Activated CD8-positive, alpha-beta T cell treated with anti-CD3 and anti-CD28 coated beads, Interleukin-2, amount 10 ng/mL, durations not matched to agents 7 days and 5 days (primary cell): ENCODE measurements around the gene MEF2D. TPM values are rescaled to one million over a fixed set of nuclear protein-coding genes. Genes with fewer than 3 reads are reported as not detected.

Experiments
- ATAC-seq: fragments of 150-1000 bp; cut with Tn5 transposase; one replicate; pipeline ENCODE4 v1.10.0; 2021; ENCODE audit warnings: moderate library complexity
- CTCF ChIA-PET: fragments of 350-600 bp; sonication (Branson Sonifier 250); formaldehyde crosslinking; loops from one replicate; lab custom pipeline; 2021; ENCODE audit warnings: antibody characterized with exemption; lab: Charles Lee
- POLR2A ChIA-PET: fragments of 350-600 bp; sonication (Branson Sonifier 250); formaldehyde crosslinking; loops from one replicate; lab custom pipeline; 2021; ENCODE audit warnings: antibody characterized with exemption; lab: Charles Lee
- DNase-seq: peaks from one replicate; pipeline ENCODE4 v3.0.0-alpha.2; 2020
- H3K27ac Mint-ChIP-seq: one replicate; pipeline ENCODE4 v1.8.0; 2021; ENCODE audit warnings: mild to moderate bottlenecking, mixed read lengths
- H3K27me3 Mint-ChIP-seq: one replicate; pipeline ENCODE4 v1.8.0; 2021; ENCODE audit warnings: low read depth, mixed read lengths
- H3K36me3 Mint-ChIP-seq: one replicate; pipeline ENCODE4 v1.8.0; 2021; ENCODE audit warnings: low read depth, mixed read lengths
- H3K4me1 Mint-ChIP-seq: one replicate; pipeline ENCODE4 v1.8.0; 2021; ENCODE audit warnings: low read depth, mixed read lengths
- H3K4me3 Mint-ChIP-seq: one replicate; pipeline ENCODE4 v1.8.0; 2021; ENCODE audit warnings: mild to moderate bottlenecking, mixed read lengths
- H3K9me3 Mint-ChIP-seq: one replicate; pipeline ENCODE4 v1.8.0; 2022; ENCODE audit warnings: mixed read lengths; ENCODE audit not compliant: insufficient read depth
- total RNA-seq, 2 experiments: library from RNA; stranded (reverse); gene quantifications; one replicate each; pipeline ENCODE4 v1.2.3, GENCODE V29; 2021

MEF2D gene
- total RNA-seq, 2 experiments from 2014 or later, result 34.8 to 40.1 TPM

GRCh38 chr1:156524481-156524869, 23.9 kb upstream of the MEF2D start:
- ChIA-PET POLR2A (interaction anchor here (0.6 to 5.7 kb wide), 10 partner anchors 10 to 58 kb away, joined by 3 to 99 read pairs (median 4); partner anchors contain the start of gene MEF2D), CTCF (interaction anchor here (0.8 to 4.2 kb wide), 24 partner anchors 8 to 202 kb away, joined by 3 to 46 read pairs (median 4); partner anchors contain the start of gene MEF2D)
- H3K27me3 Mint-ChIP-seq, result no peaks in the 10 kb centered on the region
- H3K36me3 Mint-ChIP-seq, result peaks cover 40% of the 10 kb centered on the region
- peak overlapping the region; percentile 60 for H3K4me3 Mint-ChIP-seq
- H3K27ac Mint-ChIP-seq, result peak overlapping the region; percentile 92
- peak; percentile 62 for DNase-seq
- no peaks in the 10 kb centered on the region for H3K9me3 Mint-ChIP-seq
- H3K4me1 Mint-ChIP-seq, result peaks cover 48% of the 10 kb centered on the region
- peak; percentile 76 for ATAC-seq

DNA sequence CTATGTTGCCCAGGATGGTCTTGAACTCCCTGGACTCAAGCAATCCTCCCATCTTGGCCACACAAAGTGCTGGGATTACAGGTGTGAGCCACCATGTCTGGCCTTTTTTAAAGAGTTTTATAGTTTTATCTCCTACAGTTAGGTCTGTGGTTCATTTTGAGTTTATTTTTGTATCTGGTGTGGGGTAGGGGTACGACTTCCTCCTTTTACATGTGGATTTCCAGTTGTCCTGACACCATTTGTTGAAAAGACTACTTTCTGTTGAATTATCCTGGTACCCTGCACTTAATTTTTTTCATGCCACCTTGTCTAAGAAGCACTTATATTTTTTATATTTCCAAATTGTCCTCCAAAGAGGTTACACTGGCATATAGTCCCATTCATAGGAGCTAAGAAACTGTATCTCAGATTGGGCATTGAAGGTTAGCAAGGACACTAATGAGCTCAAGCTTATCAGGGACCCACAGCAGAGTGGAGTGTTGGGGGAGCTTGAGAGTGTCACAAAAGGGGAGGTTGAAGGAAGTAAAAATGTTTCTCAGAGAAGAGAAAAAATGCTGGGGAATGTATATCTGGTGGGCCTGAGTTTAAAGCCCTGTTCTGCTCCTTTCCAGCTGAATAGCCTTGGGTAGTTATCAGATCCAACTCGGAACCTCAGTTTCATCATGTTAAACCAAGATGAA, 23.4 kb upstream of the MEF2D start:
- DNase-seq, result no peak
- Mint-ChIP-seq H3K27ac (peak overlapping the region; percentile 92), H3K36me3 (peaks cover 36% of the 10 kb centered on the region)

GRCh38 chr1:156522443-156522970, 21.9 kb upstream of the MEF2D start:
- H3K36me3 Mint-ChIP-seq, result peaks cover 22% of the 10 kb centered on the region
- H3K9me3 Mint-ChIP-seq, result no peaks in the 10 kb centered on the region
- DNase-seq (no peak), ATAC-seq (no peak)
- no peak overlapping the region for H3K4me3 Mint-ChIP-seq
- H3K27ac Mint-ChIP-seq, result no peak overlapping the region
- H3K27me3 Mint-ChIP-seq, result no peaks in the 10 kb centered on the region
- POLR2A ChIA-PET, result interaction anchor here (1.0 to 1.7 kb wide), 2 partner anchors 18 to 21 kb away, joined by 3 to 4 read pairs; no protein-coding TSS in a partner anchor
- CTCF ChIA-PET, result interaction anchor here (0.8 kb wide), 2 partner anchors 40 to 42 kb away, joined by 3 to 4 read pairs; no protein-coding TSS in a partner anchor
- H3K4me1 Mint-ChIP-seq, result peaks cover 32% of the 10 kb centered on the region

More for the DNA sequence above, 23.4 kb upstream of the MEF2D start:
- H3K27me3 Mint-ChIP-seq, result no peaks in the 10 kb centered on the region
- CTCF ChIA-PET, result interaction anchor here (0.9 to 4.2 kb wide), 17 partner anchors 11 to 202 kb away, joined by 3 to 46 read pairs (median 6); partner anchors contain the start of gene MEF2D
- peak overlapping the region; percentile 60 for H3K4me3 Mint-ChIP-seq
- no peak for ATAC-seq
- POLR2A ChIA-PET, result interaction anchor here (0.6 to 5.7 kb wide), 8 partner anchors 9 to 58 kb away, joined by 3 to 99 read pairs (median 4); partner anchors contain the start of gene MEF2D
- H3K9me3 Mint-ChIP-seq, result no peaks in the 10 kb centered on the region
- peaks cover 45% of the 10 kb centered on the region for H3K4me1 Mint-ChIP-seq

DNA sequence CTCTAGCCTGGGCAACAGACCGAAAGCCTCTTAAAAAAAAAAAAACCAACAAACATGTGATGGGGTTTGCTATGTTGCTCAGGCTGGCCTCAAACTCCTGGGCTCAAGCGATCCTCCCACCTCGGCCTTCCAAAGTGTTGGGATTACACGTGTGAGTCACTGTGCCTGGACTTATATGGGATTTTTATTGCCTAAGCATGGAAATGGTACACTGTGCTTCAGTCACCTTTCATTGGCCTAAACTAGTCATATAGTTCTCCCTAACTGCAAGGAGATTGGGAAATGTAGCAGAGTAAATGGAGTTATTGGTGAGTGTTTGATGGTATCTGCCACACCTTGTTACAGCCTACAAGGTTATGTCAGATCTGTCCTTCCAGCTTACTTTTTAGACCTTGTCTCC, 17.2 kb upstream of the MEF2D start:
- Mint-ChIP-seq H3K27ac (no peak overlapping the region), H3K4me1 (peaks cover 5% of the 10 kb centered on the region)

GRCh38 chr1:156516821-156517220, 16.2 kb upstream of the MEF2D start:
- no peak overlapping the region for H3K27ac Mint-ChIP-seq
- no peaks in the 10 kb centered on the region for H3K9me3 Mint-ChIP-seq
- H3K36me3 Mint-ChIP-seq, result no peaks in the 10 kb centered on the region
- ATAC-seq, result no peak
- H3K4me3 Mint-ChIP-seq, result no peak overlapping the region
- DNase-seq, result no peak
- ChIA-PET CTCF (interaction anchor here (0.6 to 2.6 kb wide), 7 partner anchors 8 to 173 kb away, joined by 3 to 15 read pairs (median 3); no protein-coding TSS in a partner anchor), POLR2A (no interaction called here)
- H3K4me1 Mint-ChIP-seq, result peaks cover 5% of the 10 kb centered on the region
- H3K27me3 Mint-ChIP-seq, result peaks cover under 1% of the 10 kb centered on the region

More for the DNA sequence above, 17.2 kb upstream of the MEF2D start:
- ATAC-seq (no peak), DNase-seq (no peak)
- ChIA-PET CTCF (interaction anchor here (0.9 to 1.6 kb wide), 3 partner anchors 7 to 142 kb away, joined by 3 to 6 read pairs (median 4); no protein-coding TSS in a partner anchor), POLR2A (no interaction called here)
- Mint-ChIP-seq H3K27me3 (no peaks in the 10 kb centered on the region), H3K36me3 (no peaks in the 10 kb centered on the region), H3K9me3 (no peaks in the 10 kb centered on the region), H3K4me3 (no peak overlapping the region)

- ATAC-seq (no peak), DNase-seq (no peak)
- H3K9me3 Mint-ChIP-seq, result no peaks in the 10 kb centered on the region
- POLR2A ChIA-PET, result no interaction called here
- CTCF ChIA-PET, result interaction anchor here (1.1 to 2.6 kb wide), 4 partner anchors 7 to 130 kb away, joined by 3 to 15 read pairs (median 7); no protein-coding TSS in a partner anchor
- no peak overlapping the region for H3K27ac Mint-ChIP-seq
- peaks cover 3% of the 10 kb centered on the region for H3K27me3 Mint-ChIP-seq
- no peaks in the 10 kb centered on the region for H3K36me3 Mint-ChIP-seq
- H3K4me1 Mint-ChIP-seq, result peaks cover 8% of the 10 kb centered on the region
- no peak overlapping the region for H3K4me3 Mint-ChIP-seq
Measured at GRCh38 chr1:156515956-156516355, 15.4 kb upstream of the MEF2D start.

- ChIA-PET CTCF (no interaction called here), POLR2A (interaction anchor here (1.0 kb wide), 1 partner anchor 11 kb away, joined by 4 read pairs; no protein-coding TSS in a partner anchor)
- no peaks in the 10 kb centered on the region for H3K9me3 Mint-ChIP-seq
- DNase-seq (no peak), ATAC-seq (no peak)
- no peak overlapping the region for H3K27ac Mint-ChIP-seq
- H3K27me3 Mint-ChIP-seq, result peaks cover 3% of the 10 kb centered on the region
- no peaks in the 10 kb centered on the region for H3K36me3 Mint-ChIP-seq
- H3K4me1 Mint-ChIP-seq, result peaks cover 24% of the 10 kb centered on the region
- H3K4me3 Mint-ChIP-seq, result no peak overlapping the region
Measured at GRCh38 chr1:156513185-156513584, 12.6 kb upstream of the MEF2D start.

DNA sequence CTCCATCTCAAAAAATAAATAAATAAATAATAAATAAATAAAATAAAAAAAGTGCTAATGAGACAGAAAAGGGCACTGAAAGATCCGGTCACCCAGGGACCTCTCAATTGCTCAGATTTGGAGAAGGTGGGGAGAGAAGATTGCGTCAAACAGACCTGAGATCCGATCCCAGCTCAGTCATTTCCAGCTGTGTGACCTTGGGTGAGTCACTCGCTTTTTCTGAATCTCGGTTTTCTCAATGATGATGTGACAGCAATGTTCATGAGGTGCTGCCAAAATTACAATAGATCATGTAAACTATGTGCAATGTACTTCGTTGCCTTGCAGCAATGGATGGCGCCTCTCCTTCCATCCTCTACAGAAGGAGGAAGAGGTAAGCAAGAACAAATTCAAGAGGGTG, 11.1 kb upstream of the MEF2D start:
- POLR2A ChIA-PET, result no interaction called here
- H3K4me3 Mint-ChIP-seq, result no peak overlapping the region
- CTCF ChIA-PET, result interaction anchor here (1.0 kb wide), 1 partner anchor 21 kb away, joined by 3 read pairs; no protein-coding TSS in a partner anchor
- H3K36me3 Mint-ChIP-seq, result no peaks in the 10 kb centered on the region
- DNase-seq (no peak), ATAC-seq (no peak)
- no peaks in the 10 kb centered on the region for H3K9me3 Mint-ChIP-seq
- H3K4me1 Mint-ChIP-seq, result peaks cover 35% of the 10 kb centered on the region
- no peak overlapping the region for H3K27ac Mint-ChIP-seq
- H3K27me3 Mint-ChIP-seq, result peaks cover 3% of the 10 kb centered on the region

GRCh38 chr1:156510709-156511108, 10.1 kb upstream of the MEF2D start:
- POLR2A ChIA-PET, result interaction anchor here (0.7 kb wide), 1 partner anchor 13 kb away, joined by 4 read pairs; no protein-coding TSS in a partner anchor
- no peak for DNase-seq
- CTCF ChIA-PET, result interaction anchor here (1.3 kb wide), 1 partner anchor 54 kb away, joined by 3 read pairs; no protein-coding TSS in a partner anchor
- H3K4me3 Mint-ChIP-seq, result no peak overlapping the region
- H3K27ac Mint-ChIP-seq, result no peak overlapping the region
- ATAC-seq, result no peak
- peaks cover 44% of the 10 kb centered on the region for H3K4me1 Mint-ChIP-seq
- H3K27me3 Mint-ChIP-seq, result peaks cover 3% of the 10 kb centered on the region
- no peaks in the 10 kb centered on the region for H3K36me3 Mint-ChIP-seq
- H3K9me3 Mint-ChIP-seq, result no peaks in the 10 kb centered on the region

DNA sequence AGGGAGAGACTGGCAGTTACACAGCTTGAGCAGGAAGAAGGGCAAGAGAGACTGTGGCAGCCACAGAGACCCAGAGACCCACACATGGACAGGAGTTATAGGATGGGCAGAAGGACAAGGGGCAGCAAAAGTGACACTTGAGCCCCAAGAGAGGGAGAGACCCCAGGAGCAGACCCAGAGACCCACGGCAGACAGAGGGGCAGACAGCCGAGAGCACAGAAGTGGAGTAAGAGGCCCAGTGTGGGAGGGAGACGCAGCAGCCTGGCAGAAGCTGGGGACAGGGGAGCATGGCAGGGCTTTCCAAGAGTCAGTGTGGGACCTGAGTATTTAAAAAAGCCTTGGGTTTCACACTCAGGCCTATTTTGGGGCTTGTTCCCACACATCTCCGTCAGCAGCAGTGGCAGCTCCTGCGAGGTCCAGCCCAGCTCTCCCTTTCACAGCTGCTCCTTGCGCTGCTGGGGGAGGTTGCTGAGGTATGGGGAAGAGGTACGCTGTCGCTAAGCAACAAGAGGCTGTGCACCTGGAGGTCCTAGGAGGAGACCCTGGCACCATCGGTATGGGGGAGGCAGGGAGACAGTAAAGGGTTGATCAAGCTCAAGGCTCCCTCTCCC, 9.0 kb upstream of the MEF2D start:
- DNase-seq (no peak), ATAC-seq (no peak)
- POLR2A ChIA-PET, result interaction anchor here (1.7 to 1.9 kb wide), 2 partner anchors 13 to 72 kb away, joined by 4 to 7 read pairs; no protein-coding TSS in a partner anchor
- no peaks in the 10 kb centered on the region for H3K9me3 Mint-ChIP-seq
- peaks cover 2% of the 10 kb centered on the region for H3K36me3 Mint-ChIP-seq
- H3K4me1 Mint-ChIP-seq, result peaks cover 49% of the 10 kb centered on the region
- CTCF ChIA-PET, result interaction anchor here (1.0 to 4.5 kb wide), 6 partner anchors 8 to 124 kb away, joined by 4 to 34 read pairs (median 12); no protein-coding TSS in a partner anchor
- H3K4me3 Mint-ChIP-seq, result no peak overlapping the region
- peak overlapping the region; percentile 91 for H3K27ac Mint-ChIP-seq
- peaks cover 3% of the 10 kb centered on the region for H3K27me3 Mint-ChIP-seq

- ChIA-PET CTCF (interaction anchor here (1.0 to 4.5 kb wide), 11 partner anchors 8 to 123 kb away, joined by 3 to 34 read pairs (median 6); no protein-coding TSS in a partner anchor), POLR2A (interaction anchor here (0.7 to 1.9 kb wide), 5 partner anchors 9 to 73 kb away, joined by 4 to 14 read pairs (median 5); partner anchors contain the start of gene MEF2D)
- Mint-ChIP-seq H3K4me3 (peak overlapping the region; percentile 77), H3K36me3 (peaks cover 7% of the 10 kb centered on the region), H3K27ac (peak overlapping the region; percentile 91), H3K9me3 (no peaks in the 10 kb centered on the region), H3K27me3 (peaks cover 3% of the 10 kb centered on the region), H3K4me1 (peaks cover 56% of the 10 kb centered on the region)
- ATAC-seq (no peak), DNase-seq (no peak)
Measured at GRCh38 chr1:156508955-156509234, 8.3 kb upstream of the MEF2D start.
